Suppressor macrophage treated with lipopolysaccharide for 1 hour (primary cell): ENCODE data around the gene CDCA4.
"Not testable (repeated sequence)": the region's sequence is repeated elsewhere in the genome, so short reads cannot be mapped to it uniquely, and the experiment has no call there.

Experiments used
- DNase-seq, 3 donors: peaks; one replicate each; pipeline ENCODE4 v3.0.0-alpha.2; 2020 to 2022

CDCA4 gene

GRCh38 chr14:105033412-105033900 is 12.6 kb upstream of the CDCA4 start:
- DNase-seq: peak in 1 of 3 donors; percentile 31

GRCh38 chr14:105032451-105032901 is 11.6 kb upstream of the CDCA4 start:
- DNase-seq: not testable (repeated sequence)

- no peak for DNase-seq
Observed at GRCh38 chr14:105030836-105031396, 10.0 kb upstream of the CDCA4 start.

GRCh38 chr14:105030194-105030593 is 9.3 kb upstream of the CDCA4 start:
- no peak for DNase-seq

- no peak for DNase-seq
Observed at GRCh38 chr14:105029402-105029801, 8.5 kb upstream of the CDCA4 start.

- DNase-seq: no peak
Observed at GRCh38 chr14:105028251-105028927, 7.5 kb upstream of the CDCA4 start.

GRCh38 chr14:105027718-105028117 is 6.8 kb upstream of the CDCA4 start:
- not testable (repeated sequence) for DNase-seq

GRCh38 chr14:105026802-105027563 is 6.1 kb upstream of the CDCA4 start:
- no peak for DNase-seq

- peak; percentile 64 to 90 (median 89) for DNase-seq
Observed at GRCh38 chr14:105026033-105026785, 5.3 kb upstream of the CDCA4 start.

- no peak for DNase-seq
Observed at GRCh38 chr14:105025429-105025828, 4.5 kb upstream of the CDCA4 start.

- no peak for DNase-seq
Observed at GRCh38 chr14:105023791-105024480, 3.1 kb upstream of the CDCA4 start.

- DNase-seq: peak in 1 of 3 donors; percentile 28
Observed at GRCh38 chr14:105023144-105023543, 2.3 kb upstream of the CDCA4 start.

- DNase-seq: no peak
Observed at GRCh38 chr14:105022276-105022670, 1.4 kb upstream of the CDCA4 start.

- peak in 2 of 3 donors; percentile 47 to 49 for DNase-seq
Observed at GRCh38 chr14:105021656-105022275, 883 bp upstream of the CDCA4 start.

GRCh38 chr14:105019861-105020814 is 745 bp downstream of the CDCA4 start:
- DNase-seq: peak; percentile 63 to 77 (median 65)

- no peak for DNase-seq
Observed at GRCh38 chr14:105018414-105018813, 2.5 kb downstream of the CDCA4 start.

- DNase-seq: no peak
Observed at GRCh38 chr14:105015905-105016304, 5.0 kb downstream of the CDCA4 start.

- no peak for DNase-seq
Observed at GRCh38 chr14:105015242-105015641, 5.6 kb downstream of the CDCA4 start.

- no peak for DNase-seq
Observed at GRCh38 chr14:105014631-105015030, 6.3 kb downstream of the CDCA4 start.

GRCh38 chr14:105014032-105014431 is 6.9 kb downstream of the CDCA4 start:
- DNase-seq: no peak
